Upper lobe of right lung (tissue), 1 donor: ENCODE results near the gene TMEM30B. TPM values are rescaled to one million over a fixed set of nuclear protein-coding genes. Genes with fewer than 3 reads are reported as not detected.

ENCODE experiments used
- ATAC-seq: fragments of 200-7000 bp; cut with Tn5 transposase; one replicate; pipeline ENCODE4 v1.9.1; 2020; ENCODE audit warnings: mild to moderate bottlenecking, moderate library complexity
- DNase-seq: peaks from one replicate; pipeline ENCODE4 v3.0.0-alpha.2; 2020
- H3K27ac ChIP-seq: fragments of 200-600 bp; one replicate; pipeline ENCODE4 v1.8.0; 2022
- H3K27me3 ChIP-seq: fragments of 200-600 bp; one replicate; pipeline ENCODE4 v1.8.0; 2022; ENCODE audit warnings: mild to moderate bottlenecking
- H3K36me3 ChIP-seq: fragments of 200-600 bp; one replicate; pipeline ENCODE4 v1.8.0; 2022
- H3K4me1 ChIP-seq: fragments of 200-600 bp; one replicate; pipeline ENCODE4 v1.8.0; 2022
- H3K4me3 ChIP-seq: fragments of 200-600 bp; one replicate; pipeline ENCODE4 v1.8.0; 2022; ENCODE audit warnings: mild to moderate bottlenecking
- H3K9me3 ChIP-seq: fragments of 200-600 bp; one replicate; pipeline ENCODE4 v1.8.0; 2022
- CTCF ChIP-seq: fragments of 200-600 bp; IDR thresholded peaks from one replicate; pipeline ENCODE4 v1.8.0; 2022; ENCODE audit warnings: antibody characterized with exemption
- intact Hi-C: fragments of 100-400 bp; cut with DNase I; formaldehyde crosslinking; loops from one replicate; pipeline ENCODE4 v1.11.0; 2022
- total RNA-seq: library from RNA; stranded (reverse); fragmentation: NEBNext Ultra II Directional; extraction: Animal tissue kit (Norgen Biotek cat#: 25700); gene quantifications from one replicate; pipeline ENCODE4 v1.2.1, GENCODE V29; 2021
- donor health status: DM: no; HTN: yes; CAD: no; lungs with severe emphysema.

Gene TMEM30B
- total RNA-seq, 1 donor from 2014 or later: 22.5 TPM

- peak; percentile 34 for ATAC-seq
- no peaks in the 10 kb centered on the region for H3K9me3 ChIP-seq
- H3K27ac ChIP-seq: no peak overlapping the region
- no peaks in the 10 kb centered on the region for H3K27me3 ChIP-seq
- DNase-seq: no peak
- H3K4me1 ChIP-seq: no peaks in the 10 kb centered on the region
- H3K36me3 ChIP-seq: no peaks in the 10 kb centered on the region
- H3K4me3 ChIP-seq: no peak overlapping the region
- TF ChIP-seq CTCF: no peak
- intact Hi-C loops: no loop called here
Observed at GRCh38 chr14:61229475-61229888, 51.7 kb downstream of the TMEM30B start.

GRCh38 chr14:61227884-61228591 lies 53.1 kb downstream of the TMEM30B start:
- DNase-seq (no peak), ATAC-seq (no peak)
- Histone ChIP-seq H3K27me3 (no peaks in the 10 kb centered on the region), H3K27ac (no peak overlapping the region), H3K4me3 (no peak overlapping the region), H3K4me1 (no peaks in the 10 kb centered on the region), H3K36me3 (no peaks in the 10 kb centered on the region), H3K9me3 (no peaks in the 10 kb centered on the region)
- TF ChIP-seq CTCF: no peak
- intact Hi-C loops: no loop called here

Other genes with a start within 250 kb of the TMEM30B start
- gene PRKCH, start 40.2 kb upstream of the TMEM30B start, total RNA-seq: 74.4 TPM